Measurements from ENCODE around the gene CTNND2.
"Not testable (repeated sequence)": the region's sequence is repeated elsewhere in the genome, so short reads cannot be mapped to it uniquely, and the experiment has no call there.

CTNND2 gene

GRCh38 chr5:11853140-11853539 is 51.1 kb downstream of the CTNND2 start:
- no peak for TF ChIP-seq CTCF (conservative IDR thresholded peaks at IDR 0.05; ENCODE audit: low read depth, low read length)
- no peak overlapping the region for H3K4me3 ChIP-seq (ENCODE audit: low read depth, low read length)
- DNase-seq (ENCODE audit: low read depth), result no peak

GRCh38 chr5:11852717-11853087 is 51.5 kb downstream of the CTNND2 start:
- no peak overlapping the region for H3K4me3 ChIP-seq (ENCODE audit: low read depth, low read length)
- no peak for TF ChIP-seq CTCF (conservative IDR thresholded peaks at IDR 0.05; ENCODE audit: low read depth, low read length)
- no peak for DNase-seq (ENCODE audit: low read depth)

GRCh38 chr5:11851965-11852716 is 52.1 kb downstream of the CTNND2 start:
- no peak overlapping the region for H3K4me3 ChIP-seq (ENCODE audit: low read depth, low read length)
- no peak for TF ChIP-seq CTCF (conservative IDR thresholded peaks at IDR 0.05; ENCODE audit: low read depth, low read length)
- no peak for DNase-seq (ENCODE audit: low read depth)

DNA sequence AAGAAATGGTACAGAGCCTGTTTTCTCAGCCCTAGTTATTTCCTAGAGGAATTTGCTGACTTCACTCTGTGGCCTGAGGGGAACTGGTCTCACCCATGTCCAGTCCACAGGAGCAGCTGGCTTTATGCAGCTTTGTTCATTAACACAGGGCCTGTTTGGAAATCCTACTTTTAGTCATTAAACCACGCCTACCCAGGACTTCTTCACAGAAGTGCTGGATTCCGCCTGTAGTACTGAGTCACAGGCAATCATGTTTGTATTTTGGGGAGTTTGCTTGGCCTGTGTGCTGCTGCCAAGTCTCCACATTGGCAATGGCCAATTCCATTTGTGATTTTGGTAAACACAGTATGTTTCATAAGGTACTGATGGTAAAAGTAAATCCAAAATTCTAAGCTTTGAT is 52.8 kb downstream of the CTNND2 start:
- H3K4me3 ChIP-seq (ENCODE audit: low read depth, low read length), result no peak overlapping the region
- TF ChIP-seq CTCF (conservative IDR thresholded peaks at IDR 0.05; ENCODE audit: low read depth, low read length), result no peak
- DNase-seq (ENCODE audit: low read depth), result no peak

- not testable (repeated sequence) for DNase-seq (ENCODE audit: low read depth); H3K4me3 ChIP-seq (ENCODE audit: low read depth, low read length)
Measured at GRCh38 chr5:11828566-11828965, 75.7 kb downstream of the CTNND2 start.

DNA sequence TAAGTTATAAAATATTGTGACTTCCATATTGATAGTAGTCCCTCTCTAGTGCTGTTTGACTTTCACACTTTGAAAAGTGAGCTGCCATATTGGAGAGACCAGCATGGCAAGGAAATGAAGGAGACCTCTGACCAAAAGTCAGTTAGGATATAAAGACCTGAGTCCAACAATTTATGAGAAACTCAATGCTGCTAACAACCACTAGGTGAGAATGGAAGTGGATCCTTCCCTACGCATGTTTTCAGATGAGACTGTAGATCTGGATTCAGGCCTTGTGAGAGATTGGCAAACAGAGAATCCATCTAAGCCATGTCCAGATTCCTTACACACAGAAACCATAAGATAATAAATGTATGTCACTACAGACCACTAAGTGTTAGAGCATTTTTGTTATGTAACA is 81.6 kb downstream of the CTNND2 start:
- no peak for TF ChIP-seq CTCF (conservative IDR thresholded peaks at IDR 0.05; ENCODE audit: low read depth, low read length)
- no peak for DNase-seq (ENCODE audit: low read depth)
- no peak overlapping the region for H3K4me3 ChIP-seq (ENCODE audit: low read depth, low read length)

GRCh38 chr5:11815916-11816315 is 88.3 kb downstream of the CTNND2 start:
- H3K4me3 ChIP-seq (ENCODE audit: low read depth, low read length), result no peak overlapping the region
- no peak for DNase-seq (ENCODE audit: low read depth)
- no peak for TF ChIP-seq CTCF (conservative IDR thresholded peaks at IDR 0.05; ENCODE audit: low read depth, low read length)
